A549 (cell line): ENCODE results near the gene DYNC2H1. TPM values are rescaled to one million over a fixed set of nuclear protein-coding genes. Genes with fewer than 3 reads are reported as not detected.

Experiments used
- ATAC-seq, 2 experiments: fragments of 200-7000 bp in 1 of 2; fragments of >200 bp in 1 of 2; cut with Nextera tagmentation in 1 of 2; cut with Tn5 transposase in 1 of 2; 3 replicates each; pipeline versions ENCODE4 v1.8.0 to v1.9.1; 2018 to 2020; ENCODE audit warnings: mild to moderate bottlenecking in 1 of 2, moderate library complexity in 1 of 2
- CTCF ChIA-PET: fragments of 300-600 bp; sonication (Branson Sonifier 250); formaldehyde crosslinking; extraction: SDS; loops from one replicate; lab custom pipeline; 2021; ENCODE audit warnings: antibody characterized with exemption, inconsistent platforms; lab: Yijun Ruan, JAX
- POLR2A ChIA-PET: fragments of 350-600 bp; formaldehyde crosslinking; extraction: SDS; loops from one replicate; lab custom pipeline; 2021; ENCODE audit warnings: antibody characterized with exemption, inconsistent platforms; lab: Yijun Ruan, JAX
- DNase-seq, 2 experiments: peaks; one replicate each; pipeline versions ENCODE4 v3.0.0 to v3.0.0-alpha.2; 2011 to 2016; ENCODE audit warnings: low read depth in 1 of 2, low spot score in 1 of 2
- FAIRE-seq: peaks from 2 replicates; lab custom pipeline; 2011; peaks lifted over from hg19 to GRCh38; lab: Jason Lieb, UNC
- H3K27ac ChIP-seq, 2 experiments: fragments of >200 bp; sonication (Bioruptor Twin); formaldehyde crosslinking; 3 replicates each; pipeline ENCODE4 v1.5.1; 2016 to 2017
- H3K4me1 ChIP-seq: fragments of >200 bp; sonication (Bioruptor Twin); formaldehyde crosslinking; 3 replicates; pipeline ENCODE4 v1.6.1; 2016
- H3K4me2 ChIP-seq: fragments of >200 bp; sonication (Bioruptor Twin); formaldehyde crosslinking; 3 replicates; pipeline ENCODE4 v1.6.1; 2016
- H3K4me3 ChIP-seq: fragments of >200 bp; sonication (Bioruptor Twin); formaldehyde crosslinking; 3 replicates; pipeline ENCODE4 v1.5.1; 2016
- H3K9me3 ChIP-seq: fragments of >200 bp; sonication (Bioruptor Twin); formaldehyde crosslinking; 3 replicates; pipeline ENCODE4 v1.6.1; 2016
- ATOH8 ChIP-seq: fragments of 250-450 bp; sonication (Bioruptor Pico); IDR thresholded peaks from 2 replicates; pipeline ENCODE4 v1.5.0; 2020; ENCODE audit warnings: low read depth, mild to moderate bottlenecking, moderate library complexity
- CEBPB ChIP-seq, 2 experiments: fragments of >200 bp in 1 of 2; sonication (Bioruptor Twin) in 1 of 2; formaldehyde crosslinking in 1 of 2; IDR thresholded peaks; 2 replicates each; pipeline ENCODE4 v1.6.1; 2012 to 2016
- CHD2 ChIP-seq: fragments of 150-350 bp; IDR thresholded peaks from 2 replicates; pipeline ENCODE4 v1.6.1; 2014; ENCODE audit warnings: low read length; ENCODE audit not compliant: partially characterized antibody
- EHMT2 ChIP-seq: fragments of 200-600 bp; sonication (generic); IDR thresholded peaks from 2 replicates; pipeline ENCODE4 v1.6.1; 2016; ENCODE audit warnings: antibody characterized with exemption, low read depth, mild to moderate bottlenecking, moderate library complexity
- ELK1 ChIP-seq: fragments of 150-350 bp; IDR thresholded peaks from 2 replicates; pipeline ENCODE4 v1.6.1; 2014; ENCODE audit warnings: low read depth, mild to moderate bottlenecking, low read length
- FOSB ChIP-seq: fragments of 250-450 bp; sonication (Bioruptor Pico); IDR thresholded peaks from 2 replicates; pipeline ENCODE4 v1.5.0; 2020; ENCODE audit warnings: mild to moderate bottlenecking, moderate library complexity
- FOXS1 ChIP-seq: fragments of 250-450 bp; sonication (Bioruptor Pico); IDR thresholded peaks from 2 replicates; pipeline ENCODE4 v1.5.0; 2020; ENCODE audit warnings: mild to moderate bottlenecking, moderate library complexity
- GATA3 ChIP-seq: IDR thresholded peaks from 2 replicates; pipeline ENCODE4 v1.6.1; 2012; ENCODE audit warnings: borderline replicate concordance
- HMGXB4 ChIP-seq: fragments of 250-450 bp; sonication (Bioruptor Pico); IDR thresholded peaks from 2 replicates; pipeline ENCODE4 v1.5.0; 2021; ENCODE audit warnings: mild to moderate bottlenecking, moderate library complexity, borderline replicate concordance
- HOXB13 ChIP-seq: fragments of 250-450 bp; sonication (Bioruptor Pico); IDR thresholded peaks from 2 replicates; pipeline ENCODE4 v1.5.0; 2020; ENCODE audit warnings: low read depth, mild to moderate bottlenecking, moderate library complexity
- KDM1A ChIP-seq: fragments of 200-600 bp; sonication (generic); IDR thresholded peaks from 2 replicates; pipeline ENCODE4 v1.6.1; 2016; ENCODE audit warnings: low read depth, mild to moderate bottlenecking
- MAFK ChIP-seq: fragments of 450-650 bp; IDR thresholded peaks from 2 replicates; pipeline ENCODE4 v1.6.1; 2014; ENCODE audit not compliant: partially characterized antibody
- MAZ ChIP-seq: fragments of 150-350 bp; IDR thresholded peaks from 2 replicates; pipeline ENCODE4 v1.6.1; 2014; ENCODE audit warnings: antibody characterized with exemption, low read depth, low read length, borderline replicate concordance
- NFE2L2 ChIP-seq: fragments of 150-350 bp; conservative IDR thresholded peaks from 2 replicates; pipeline ENCODE4 v1.6.1; 2014; ENCODE audit warnings: low read length
- PHF8 ChIP-seq: fragments of 200-600 bp; sonication (generic); IDR thresholded peaks from 2 replicates; pipeline ENCODE4 v1.6.1; 2016; ENCODE audit warnings: low read depth, mild to moderate bottlenecking, antibody characterized with exemption, moderate library complexity, borderline replicate concordance
- POLR2AphosphoS2 ChIP-seq: conservative IDR thresholded peaks from 2 replicates; pipeline ENCODE4 v1.6.1; 2012; ENCODE audit warnings: low read length, improper control_type of control experiment, inconsistent platforms
- RAD21 ChIP-seq, 2 experiments: fragments of >200 bp in 1 of 2; sonication (Bioruptor Twin) in 1 of 2; formaldehyde crosslinking in 1 of 2; IDR thresholded peaks in 1 of 2; conservative IDR thresholded peaks in 1 of 2; 2 replicates in 1 of 2; 3 replicates in 1 of 2; pipeline ENCODE4 v1.6.1; 2012 to 2018; ENCODE audit warnings: inconsistent platforms in 1 of 2
- TFCP2L1 ChIP-seq: fragments of 250-450 bp; sonication (Bioruptor Pico); IDR thresholded peaks from 2 replicates; pipeline ENCODE4 v1.5.0; 2021; ENCODE audit warnings: mild to moderate bottlenecking
- USF2 ChIP-seq: fragments of 450-650 bp; IDR thresholded peaks from 2 replicates; pipeline ENCODE4 v1.6.1; 2014; ENCODE audit warnings: antibody characterized with exemption
- ZFP36 ChIP-seq: fragments of 450-650 bp; IDR thresholded peaks from 2 replicates; pipeline ENCODE4 v1.6.1; 2014; ENCODE audit warnings: borderline replicate concordance; ENCODE audit not compliant: partially characterized antibody
- ZNF302 ChIP-seq: fragments of 250-450 bp; sonication (Bioruptor Pico); IDR thresholded peaks from 2 replicates; pipeline ENCODE4 v1.9.0; 2021; ENCODE audit warnings: inconsistent platforms, mild to moderate bottlenecking, moderate library complexity
- WGBS: methylation state at CpG from one replicate; pipeline ENCODE4 v1.1.6; 2017; ENCODE audit errors: missing lambda C conversion rate; 5-methylcytosine and 5-hydroxymethylcytosine counted together
- polyA plus RNA-seq, 4 experiments: library from polyadenylated mRNA; depleted of rRNA in 3 of 4; stranded (reverse); fragments of >200 nt; fragmentation: RNase III in 1 of 4; extraction: RNeasy Plus Mini Kit Qiagen cat#74134 plus additional on column Dnase treatment in 1 of 4; gene quantifications; 2 replicates in 3 of 4; 3 replicates in 1 of 4; pipeline ENCODE4 v1.2.3, GENCODE V29; 2011 to 2017

Gene DYNC2H1
- polyA plus RNA-seq, 2 of the 4 experiments (the other 2 are of a cell fraction): 4.9 to 14.8 TPM

- TF ChIP-seq GATA3 (no peak), ELK1 (no peak)
- TF ChIP-seq, all 56 proteins: peak for 0
Observed at GRCh38 chr11:103295704-103296103, 186.5 kb downstream of the DYNC2H1 start (continued).

- TF ChIP-seq TFCP2L1 (CRISPR knock-in tag) (no peak), NFE2L2 (no peak), HMGXB4 (no peak), KDM1A (no peak), CHD2 (no peak), EHMT2 (no peak)
Observed at GRCh38 chr11:103297900-103298299, 188.7 kb downstream of the DYNC2H1 start.

GRCh38 chr11:103315248-103315647 lies 206.0 kb downstream of the DYNC2H1 start:
- no peak for ATAC-seq
- no peaks in the 10 kb centered on the region for H3K9me3 ChIP-seq
- POLR2A ChIA-PET: no interaction called here
- no peak overlapping the region for H3K27ac ChIP-seq
- no peak for DNase-seq
- H3K4me3 ChIP-seq: no peak overlapping the region
- H3K4me1 ChIP-seq: no peaks in the 10 kb centered on the region
- no peak overlapping the region for H3K4me2 ChIP-seq
- TF ChIP-seq MAFK (no peak), POLR2AphosphoS2 (no peak), RAD21 (conservative IDR thresholded peaks at IDR 0.05 in 1 of 2, IDR thresholded peaks at IDR 0.05 in 1 of 2) (no peak)
- CTCF ChIA-PET: no interaction called here
- WGBS: 85% methylated on average over 3 of the region's 3 CpGs
- FAIRE-seq: no peak

More at GRCh38 chr11:103297900-103298299, 188.7 kb downstream of the DYNC2H1 start:
- FAIRE-seq (no peak), DNase-seq (no peak), ATAC-seq (no peak)
- H3K4me3 ChIP-seq: no peak overlapping the region
- H3K27ac ChIP-seq: no peak overlapping the region
- peaks cover 17% of the 10 kb centered on the region for H3K9me3 ChIP-seq
- 74% methylated on average over 3 of the region's 3 CpGs for WGBS
- H3K4me1 ChIP-seq: no peaks in the 10 kb centered on the region
- H3K4me2 ChIP-seq: no peak overlapping the region
- CTCF ChIA-PET: no interaction called here
- POLR2A ChIA-PET: no interaction called here

GRCh38 chr11:103317118-103317517 lies 207.9 kb downstream of the DYNC2H1 start:
- Histone ChIP-seq H3K9me3 (no peaks in the 10 kb centered on the region), H3K4me3 (no peak overlapping the region), H3K4me2 (no peak overlapping the region), H3K27ac (no peak overlapping the region), H3K4me1 (no peaks in the 10 kb centered on the region)
- FAIRE-seq (no peak), ATAC-seq (no peak), DNase-seq (no peak)
- ChIA-PET CTCF (no interaction called here), POLR2A (no interaction called here)
- WGBS: 83% methylated on average over 3 of the region's 3 CpGs
- TF ChIP-seq ZFP36 (no peak), ATOH8 (CRISPR knock-in tag) (no peak), ZNF302 (CRISPR knock-in tag) (no peak), USF2 (no peak), MAZ (no peak), PHF8 (no peak), KDM1A (no peak), CEBPB (IDR thresholded peaks at IDR 0.05) (no peak), FOXS1 (CRISPR knock-in tag) (no peak), EHMT2 (no peak), HOXB13 (CRISPR knock-in tag) (no peak), FOSB (CRISPR knock-in tag) (no peak)
